DOHH2 (cell line): ENCODE data around the gene AKAP13.

Experiments
- H3F3A ChIP-seq: fragments of 200-600 bp; sonication (generic), shearing (Covaris generic); 2 replicates; pipeline ENCODE4 v1.6.0; 2016; ENCODE audit warnings: antibody characterized with exemption, mild to moderate bottlenecking; ENCODE audit not compliant: control insufficient read depth, insufficient read depth
- H3K27ac ChIP-seq: fragments of 200-600 bp; sonication (generic); 2 replicates; pipeline ENCODE4 v1.5.1; 2014; ENCODE audit warnings: low read depth, mild to moderate bottlenecking, low read length, moderate library complexity
- H3K27me3 ChIP-seq: fragments of 200-600 bp; sonication (generic); 2 replicates; pipeline ENCODE4 v1.6.1; 2014; ENCODE audit warnings: mild to moderate bottlenecking, low read length, mixed read lengths; ENCODE audit not compliant: control insufficient read depth
- H3K36me3 ChIP-seq: fragments of 200-600 bp; sonication (generic); 2 replicates; pipeline ENCODE4 v1.6.1; 2014; ENCODE audit warnings: mild to moderate bottlenecking, low read length, moderate library complexity, mixed read lengths; ENCODE audit not compliant: control insufficient read depth
- H3K4me1 ChIP-seq: fragments of 200-600 bp; sonication (generic); 2 replicates; pipeline ENCODE4 v1.6.1; 2014; ENCODE audit warnings: mild to moderate bottlenecking, low read length, mixed read lengths; ENCODE audit not compliant: control insufficient read depth
- H3K4me2 ChIP-seq: fragments of 200-600 bp; sonication (generic); 2 replicates; pipeline ENCODE4 v1.6.0; 2014; ENCODE audit warnings: mild to moderate bottlenecking, low read length, moderate library complexity
- H3K4me3 ChIP-seq: fragments of 200-600 bp; sonication (generic); 2 replicates; pipeline ENCODE4 v1.5.1; 2014; ENCODE audit warnings: mild to moderate bottlenecking, low read length, mixed read lengths
- H3K79me2 ChIP-seq: fragments of 200-600 bp; sonication (generic); 2 replicates; pipeline ENCODE4 v1.6.1; 2014; ENCODE audit warnings: mild to moderate bottlenecking, low read length, mixed read lengths; ENCODE audit not compliant: control insufficient read depth
- H3K9me2 ChIP-seq: fragments of 200-600 bp; sonication (generic); replicated peaks from 2 replicates; pipeline ENCODE4 v1.6.1; 2014; ENCODE audit warnings: mild to moderate bottlenecking, low read length, mixed read lengths; ENCODE audit not compliant: control insufficient read depth
- H3K9me3 ChIP-seq: fragments of 200-600 bp; sonication (generic); 2 replicates; pipeline ENCODE4 v1.6.1; 2014; ENCODE audit warnings: antibody characterized with exemption, low read length, mixed read lengths; ENCODE audit not compliant: control insufficient read depth, insufficient read depth
- H4K20me1 ChIP-seq: fragments of 200-600 bp; sonication (generic); 2 replicates; pipeline ENCODE4 v1.6.0; 2014; ENCODE audit warnings: low read depth, mild to moderate bottlenecking, antibody characterized with exemption, low read length, moderate library complexity; ENCODE audit not compliant: control insufficient read depth, insufficient read depth
- CTCF ChIP-seq: fragments of 200-600 bp; sonication (generic); IDR thresholded peaks from one replicate; pipeline ENCODE4 v1.5.1; 2014; ENCODE audit warnings: antibody characterized with exemption, mild to moderate bottlenecking, low read depth, low read length; ENCODE audit not compliant: poor library complexity, severe bottlenecking
- EZH2phosphoT487 ChIP-seq: fragments of 200-600 bp; sonication (generic); IDR thresholded peaks from 2 replicates; pipeline ENCODE4 v1.6.1; 2017; ENCODE audit warnings: borderline replicate concordance, mild to moderate bottlenecking, antibody characterized with exemption, low read length, moderate library complexity, mixed read lengths

Gene AKAP13

GRCh38 chr15:85563328-85563727, 182.9 kb downstream of the AKAP13 start:
- Histone ChIP-seq H3K4me1 (no peaks in the 10 kb centered on the region), H3K9me2 (no peaks in the 10 kb centered on the region), H3K4me2 (no peak overlapping the region), H3K4me3 (no peak overlapping the region), H3K27ac (no peak overlapping the region), H4K20me1 (no peaks in the 10 kb centered on the region; the same call in 1 of the 2 replicates), H3K9me3 (no peaks in the 10 kb centered on the region), H3K79me2 (0 out of 2 replicates have a peak, but pooled peaks cover 3% of the 10 kb centered on the region), H3F3A (no peaks in the 10 kb centered on the region), H3K36me3 (peaks cover 3% of the 10 kb centered on the region; the same call in 1 of the 2 replicates), H3K27me3 (no peaks in the 10 kb centered on the region)
- TF ChIP-seq EZH2phosphoT487 (no peak), CTCF (no peak)

GRCh38 chr15:85563731-85564130, 183.3 kb downstream of the AKAP13 start:
- Histone ChIP-seq H3F3A (no peaks in the 10 kb centered on the region), H4K20me1 (no peaks in the 10 kb centered on the region), H3K9me2 (no peaks in the 10 kb centered on the region), H3K36me3 (no peaks in the 10 kb centered on the region; the same call in 1 of the 2 replicates), H3K79me2 (0 out of 2 replicates have a peak, but pooled peaks cover 3% of the 10 kb centered on the region), H3K27me3 (no peaks in the 10 kb centered on the region), H3K4me3 (no peak overlapping the region), H3K4me2 (no peak overlapping the region), H3K4me1 (no peaks in the 10 kb centered on the region), H3K9me3 (no peaks in the 10 kb centered on the region), H3K27ac (no peak overlapping the region)
- TF ChIP-seq EZH2phosphoT487 (no peak), CTCF (no peak)

- Histone ChIP-seq H3K79me2 (0 out of 2 replicates have a peak, but pooled peaks cover under 1% of the 10 kb centered on the region), H3K36me3 (no peaks in the 10 kb centered on the region; the same call in 1 of the 2 replicates), H3K4me2 (no peak overlapping the region), H4K20me1 (no peaks in the 10 kb centered on the region), H3F3A (no peaks in the 10 kb centered on the region), H3K27me3 (no peaks in the 10 kb centered on the region), H3K4me3 (no peak overlapping the region), H3K27ac (no peak overlapping the region), H3K9me2 (no peaks in the 10 kb centered on the region), H3K4me1 (no peaks in the 10 kb centered on the region), H3K9me3 (no peaks in the 10 kb centered on the region)
- no peak for TF ChIP-seq EZH2phosphoT487
- no peak for TF ChIP-seq CTCF
These were observed 184.3 kb downstream of the AKAP13 start for GRCh38 chr15:85564686-85565085.
